Forelimb muscle (tissue), 1 donor: Measurements from ENCODE around the gene S1PR4. TPM values are rescaled to one million over a fixed set of nuclear protein-coding genes. Genes with fewer than 3 reads are reported as not detected.
"Not testable (repeated sequence)": the region's sequence is repeated elsewhere in the genome, so short reads cannot be mapped to it uniquely, and the experiment has no call there.

ENCODE experiments used
- DNase-seq: peaks from one replicate; pipeline ENCODE4 v3.0.0-alpha.2; 2013; ENCODE audit warnings: low read depth
- polyA plus RNA-seq: library from polyadenylated mRNA; unstranded; fragments of 120-200 nt; gene quantifications from one replicate; pipeline ENCODE4 v1.2.1, GENCODE V29; 2013; ENCODE audit not compliant: insufficient read length

The S1PR4 gene
- polyA plus RNA-seq, 1 donor: 0.56 TPM

- no peak for DNase-seq
These were observed 34.6 kb downstream of the S1PR4 start for GRCh38 chr19:3213159-3213558.

GRCh38 chr19:3216874-3217273, 38.3 kb downstream of the S1PR4 start:
- DNase-seq: no peak

GRCh38 chr19:3220576-3220975, 42.0 kb downstream of the S1PR4 start:
- no peak for DNase-seq

- DNase-seq: not testable (repeated sequence)
These were observed 43.0 kb downstream of the S1PR4 start for GRCh38 chr19:3221576-3221975.

- no peak for DNase-seq
These were observed 44.1 kb downstream of the S1PR4 start for GRCh38 chr19:3222709-3223108.

- no peak for DNase-seq
These were observed 46.0 kb downstream of the S1PR4 start, which contains the start of gene CELF5 for GRCh38 chr19:3224346-3225168. CELF5 (plus strand) TSS chr19:3224661; CDS start chr19:3224740, 79 bp downstream.

- DNase-seq: no peak
These were observed 46.6 kb downstream of the S1PR4 start for GRCh38 chr19:3225169-3225485.

- no peak for DNase-seq
These were observed 47.1 kb downstream of the S1PR4 start for GRCh38 chr19:3225677-3226093.

- no peak for DNase-seq
These were observed 48.6 kb downstream of the S1PR4 start for GRCh38 chr19:3227054-3227626.

- DNase-seq: no peak
These were observed 50.8 kb downstream of the S1PR4 start for GRCh38 chr19:3229346-3229743.

Other genes with a start within 250 kb of the S1PR4 start
- 4.5 TPM for gene ZNF77, start 233.8 kb upstream of the S1PR4 start, polyA plus RNA-seq
- 0.70 TPM for gene TLE6, start 201.2 kb upstream of the S1PR4 start, polyA plus RNA-seq
- gene TLE2, start 149.5 kb upstream of the S1PR4 start, polyA plus RNA-seq: 29.3 TPM
- 800 TPM for gene TLE5, start 116.3 kb upstream of the S1PR4 start, polyA plus RNA-seq
- 54.7 TPM for gene GNA11, start 84.4 kb upstream of the S1PR4 start, polyA plus RNA-seq
- gene GNA15, start 42.7 kb upstream of the S1PR4 start, polyA plus RNA-seq: 1.6 TPM
- 26.0 TPM for gene NCLN, start 7.2 kb downstream of the S1PR4 start, polyA plus RNA-seq
- gene CELF5, start 45.9 kb downstream of the S1PR4 start, polyA plus RNA-seq: 0.15 TPM
- gene NFIC, start 187.8 kb downstream of the S1PR4 start, polyA plus RNA-seq: 35.4 TPM